GM10847 (cell line): ENCODE results near the gene RUNX2.

ENCODE experiments used
- POLR2A ChIP-seq: IDR thresholded peaks from 2 replicates; pipeline ENCODE4 v1.6.1; 2011; ENCODE audit not compliant: insufficient read length; ENCODE audit errors: extremely low read depth

RUNX2 gene

GRCh38 chr6:45470131-45470738 is 142.1 kb downstream of the RUNX2 start:
- no peak for TF ChIP-seq POLR2A

- no peak for TF ChIP-seq POLR2A
These were observed 144.3 kb downstream of the RUNX2 start for GRCh38 chr6:45472382-45472781.

- no peak for TF ChIP-seq POLR2A
These were observed 145.2 kb downstream of the RUNX2 start for GRCh38 chr6:45473121-45473993.

GRCh38 chr6:45474376-45474775 is 146.2 kb downstream of the RUNX2 start:
- TF ChIP-seq POLR2A, result no peak

GRCh38 chr6:45476341-45476740 is 148.2 kb downstream of the RUNX2 start:
- TF ChIP-seq POLR2A, result no peak

GRCh38 chr6:45477278-45477677 is 149.1 kb downstream of the RUNX2 start:
- no peak for TF ChIP-seq POLR2A

GRCh38 chr6:45477790-45478189 is 149.7 kb downstream of the RUNX2 start:
- TF ChIP-seq POLR2A, result no peak

- TF ChIP-seq POLR2A, result no peak
These were observed 150.1 kb downstream of the RUNX2 start for GRCh38 chr6:45478240-45478639.

- no peak for TF ChIP-seq POLR2A
These were observed 152.0 kb downstream of the RUNX2 start for GRCh38 chr6:45479834-45480751.

- no peak for TF ChIP-seq POLR2A
These were observed 152.8 kb downstream of the RUNX2 start for GRCh38 chr6:45480752-45481415.

- no peak for TF ChIP-seq POLR2A
These were observed 154.9 kb downstream of the RUNX2 start for GRCh38 chr6:45483021-45483420.

GRCh38 chr6:45483501-45483900 is 155.4 kb downstream of the RUNX2 start:
- TF ChIP-seq POLR2A, result no peak

GRCh38 chr6:45486736-45487135 is 158.6 kb downstream of the RUNX2 start:
- TF ChIP-seq POLR2A, result no peak

GRCh38 chr6:45487645-45488044 is 159.5 kb downstream of the RUNX2 start:
- no peak for TF ChIP-seq POLR2A

GRCh38 chr6:45488269-45488668 is 160.1 kb downstream of the RUNX2 start:
- no peak for TF ChIP-seq POLR2A

GRCh38 chr6:45488889-45489288 is 160.8 kb downstream of the RUNX2 start:
- no peak for TF ChIP-seq POLR2A
